IMR-90 (cell line): Measurements from ENCODE around the gene FAM120A. TPM values are rescaled to one million over a fixed set of nuclear protein-coding genes. Genes with fewer than 3 reads are reported as not detected.

Experiments used
- ATAC-seq: fragments of 200-7000 bp; cut with Tn5 transposase; 2 replicates; pipeline ENCODE4 v1.9.1; 2020; ENCODE audit warnings: low read depth, mild to moderate bottlenecking, moderate library complexity
- BruUV-seq: library from RNA; stranded (reverse); fragments of 400-500 nt; replicated peaks from 2 replicates; lab custom pipeline; 2021; lab: Mats Ljungman, UMichigan
- CTCF ChIA-PET: fragments of 300-600 bp; formaldehyde crosslinking; extraction: SDS; loops from one replicate; lab custom pipeline; 2021; ENCODE audit warnings: antibody characterized with exemption; lab: Yijun Ruan, JAX
- POLR2A ChIA-PET: fragments of 300-600 bp; sonication (Branson Sonifier 250); formaldehyde crosslinking; loops from one replicate; lab custom pipeline; 2022; ENCODE audit warnings: antibody characterized with exemption; ENCODE audit not compliant: unreplicated experiment; lab: Charles Lee
- DNase-seq: peaks from one replicate; pipeline ENCODE4 v3.0.0; 2013
- H2AFZ ChIP-seq: replicated peaks from 2 replicates; pipeline ENCODE3; 2013; ENCODE audit warnings: low read length, mild to moderate bottlenecking; ENCODE audit not compliant: poor library complexity
- H2AK5ac ChIP-seq: 2 replicates; pipeline ENCODE4 v1.6.1; 2013; ENCODE audit warnings: low read depth, low read length, inconsistent platforms
- H2AK9ac ChIP-seq: replicated peaks from 2 replicates; pipeline ENCODE3; 2013; ENCODE audit warnings: mild to moderate bottlenecking, low read depth, low read length, moderate library complexity; ENCODE audit not compliant: poor library complexity
- H2BK120ac ChIP-seq: 2 replicates; pipeline ENCODE4 v1.6.1; 2013; ENCODE audit warnings: low read depth, low read length, inconsistent platforms
- H2BK15ac ChIP-seq: 3 replicates; pipeline ENCODE4 v1.6.1; 2013; ENCODE audit warnings: low read depth, low read length, inconsistent platforms
- H2BK20ac ChIP-seq: 2 replicates; pipeline ENCODE4 v1.6.1; 2013; ENCODE audit warnings: low read depth, mild to moderate bottlenecking, inconsistent platforms, low read length, moderate library complexity
- H2BK5ac ChIP-seq: 2 replicates; pipeline ENCODE4 v1.6.1; 2013; ENCODE audit warnings: mild to moderate bottlenecking, low read depth, low read length, inconsistent platforms; ENCODE audit not compliant: poor library complexity, severe bottlenecking
- H3K14ac ChIP-seq: replicated peaks from 2 replicates; pipeline ENCODE4 v1.6.1; 2013; ENCODE audit warnings: low read depth, low read length, inconsistent platforms
- H3K18ac ChIP-seq: 2 replicates; pipeline ENCODE4 v1.6.1; 2013; ENCODE audit warnings: low read depth, low read length, control low read depth
- H3K23ac ChIP-seq: 2 replicates; pipeline ENCODE4 v1.6.1; 2013; ENCODE audit warnings: low read depth, low read length, inconsistent platforms
- H3K27ac ChIP-seq: 2 replicates; pipeline ENCODE4 v1.5.1; 2013; ENCODE audit warnings: mild to moderate bottlenecking, control low read depth, low read length; ENCODE audit not compliant: insufficient read depth
- H3K27me3 ChIP-seq: 2 replicates; pipeline ENCODE4 v1.6.1; 2013; ENCODE audit warnings: low read length; ENCODE audit not compliant: control insufficient read depth, insufficient read depth
- H3K36me3 ChIP-seq: 2 replicates; pipeline ENCODE4 v1.6.1; 2013; ENCODE audit warnings: low read length, mixed read lengths; ENCODE audit not compliant: control insufficient read depth, insufficient read depth
- H3K4ac ChIP-seq: 2 replicates; pipeline ENCODE4 v1.6.1; 2013; ENCODE audit warnings: low read depth, low read length, inconsistent platforms
- H3K4me1 ChIP-seq: 2 replicates; pipeline ENCODE4 v1.6.1; 2013; ENCODE audit warnings: low read length, mixed read lengths; ENCODE audit not compliant: control insufficient read depth, insufficient read depth
- H3K4me2 ChIP-seq: 2 replicates; pipeline ENCODE4 v1.6.1; 2013; ENCODE audit warnings: low read depth, mild to moderate bottlenecking, control low read depth, low read length, moderate library complexity
- H3K4me3 ChIP-seq: 2 replicates; pipeline ENCODE4 v1.5.1; 2013; ENCODE audit warnings: low read depth, mild to moderate bottlenecking, control low read depth, low read length, moderate library complexity; ENCODE audit not compliant: insufficient read depth
- H3K56ac ChIP-seq: 2 replicates; pipeline ENCODE4 v1.6.1; 2013; ENCODE audit warnings: low read length, inconsistent platforms; ENCODE audit not compliant: insufficient read depth; ENCODE audit errors: extremely low read depth
- H3K79me1 ChIP-seq, 2 experiments: 2 replicates each; pipeline ENCODE4 v1.6.1; 2013; ENCODE audit warnings: low read length in 2 of 2, inconsistent platforms in 1 of 2, low read depth in 1 of 2
- H3K9ac ChIP-seq: 2 replicates; pipeline ENCODE4 v1.6.1; 2013; ENCODE audit warnings: low read depth, low read length, control low read depth
- H3K9me1 ChIP-seq: 2 replicates; pipeline ENCODE4 v1.6.1; 2013; ENCODE audit warnings: low read length, inconsistent platforms; ENCODE audit not compliant: insufficient read depth
- H3K9me3 ChIP-seq: 2 replicates; pipeline ENCODE4 v1.6.1; 2013; ENCODE audit warnings: low read length; ENCODE audit not compliant: control insufficient read depth, insufficient read depth
- H4K20me1 ChIP-seq: 2 replicates; pipeline ENCODE4 v1.6.1; 2013; ENCODE audit warnings: low read length, inconsistent platforms; ENCODE audit not compliant: insufficient read depth
- H4K5ac ChIP-seq: 2 replicates; pipeline ENCODE4 v1.6.1; 2013; ENCODE audit warnings: mild to moderate bottlenecking, low read depth, low read length, control low read depth
- H4K8ac ChIP-seq, 2 experiments: 2 replicates each; pipeline ENCODE4 v1.6.1; 2013; ENCODE audit warnings: low read depth in 2 of 2, low read length in 2 of 2, control low read depth in 1 of 2, inconsistent platforms in 1 of 2
- H4K91ac ChIP-seq: 2 replicates; pipeline ENCODE4 v1.6.1; 2013; ENCODE audit warnings: low read depth, low read length, inconsistent platforms; ENCODE audit not compliant: insufficient read depth
- BHLHE40 ChIP-seq: fragments of 150-350 bp; IDR thresholded peaks from 2 replicates; pipeline ENCODE4 v1.6.1; 2016; ENCODE audit warnings: mild to moderate bottlenecking, low read depth, low read length
- CEBPB ChIP-seq: IDR thresholded peaks from 2 replicates; pipeline ENCODE4 v1.6.1; 2012; ENCODE audit warnings: low read depth, low read length, improper control_type of control experiment
- CHD1 ChIP-seq: IDR thresholded peaks from 2 replicates; pipeline ENCODE4 v1.6.1; 2012; ENCODE audit warnings: low read depth, low read length, improper control_type of control experiment
- FOS ChIP-seq: fragments of 150-350 bp; IDR thresholded peaks from 2 replicates; pipeline ENCODE4 v1.6.1; 2016; ENCODE audit warnings: low read depth, low read length
- MAFK ChIP-seq: IDR thresholded peaks from 2 replicates; pipeline ENCODE4 v1.6.1; 2012; ENCODE audit warnings: low read depth, low read length, improper control_type of control experiment
- MAZ ChIP-seq: IDR thresholded peaks from 2 replicates; pipeline ENCODE4 v1.6.1; 2012; ENCODE audit warnings: low read depth, mild to moderate bottlenecking, low read length, improper control_type of control experiment, moderate library complexity, borderline replicate concordance
- MXI1 ChIP-seq: IDR thresholded peaks from 2 replicates; pipeline ENCODE4 v1.6.1; 2012; ENCODE audit warnings: low read depth, mild to moderate bottlenecking, low read length, moderate library complexity, borderline replicate concordance
- NFE2L2 ChIP-seq: fragments of 150-350 bp; IDR thresholded peaks from 2 replicates; pipeline ENCODE4 v1.6.1; 2016; ENCODE audit warnings: low read depth, mild to moderate bottlenecking, low read length
- POLR2A ChIP-seq: IDR thresholded peaks from 2 replicates; pipeline ENCODE4 v1.6.1; 2012; ENCODE audit warnings: mild to moderate bottlenecking, low read depth, low read length
- RAD21 ChIP-seq: IDR thresholded peaks from 2 replicates; pipeline ENCODE4 v1.6.1; 2012; ENCODE audit warnings: low read length, improper control_type of control experiment
- RCOR1 ChIP-seq: IDR thresholded peaks from 2 replicates; pipeline ENCODE4 v1.6.1; 2012; ENCODE audit warnings: mild to moderate bottlenecking, low read length, improper control_type of control experiment; ENCODE audit not compliant: insufficient replicate concordance
- RFX5 ChIP-seq: IDR thresholded peaks from 2 replicates; pipeline ENCODE4 v1.8.0; 2012; ENCODE audit warnings: low read depth, mild to moderate bottlenecking, low read length, moderate library complexity
- SMC3 ChIP-seq: fragments of 150-350 bp; IDR thresholded peaks from 2 replicates; pipeline ENCODE4 v1.6.1; 2016; ENCODE audit warnings: low read depth, mild to moderate bottlenecking, antibody characterized with exemption, low read length, moderate library complexity
- WGBS, 2 experiments: methylation state at CpG; one replicate each; pipeline versions ENCODE4 v1.1.5 to v1.1.7; 2013; ENCODE audit warnings: missing lambda C conversion rate in 2 of 2; ENCODE audit not compliant: insufficient read length in 1 of 2; ENCODE audit errors: extremely low coverage in 2 of 2; 5-methylcytosine and 5-hydroxymethylcytosine counted together
- dilution Hi-C: fragments of 300-500 bp; cut with HindIII; formaldehyde crosslinking; loops from one replicate; pipeline ENCODE4 v1.14.3; 2018; ENCODE audit warnings: low sequenced_read_pairs; ENCODE audit not compliant: unreplicated experiment
- in situ Hi-C: fragments of 300-500 bp; cut with MboI; formaldehyde crosslinking; loops from 3 replicates; pipeline ENCODE4 v1.14.3; 2019; ENCODE audit warnings: low sequenced_read_pairs, inconsistent platforms, mixed read lengths
- intact Hi-C: fragments of 100-400 bp; cut with micrococcal nuclease; formaldehyde crosslinking; loops from 2 replicates; pipeline ENCODE4 v1.10.0; 2022
- polyA plus RNA-seq, 3 experiments: library from polyadenylated mRNA; depleted of rRNA; stranded (reverse); fragments of >200 nt; gene quantifications; 2 replicates each; pipeline ENCODE4 v1.2.3, GENCODE V29; 2012; ENCODE audit warnings: low replicate concordance in 1 of 3
- total RNA-seq: library from RNA; depleted of rRNA; stranded (reverse); fragments of >200 nt; gene quantifications from 2 replicates; pipeline ENCODE4 v1.2.3, GENCODE V29; 2012
- TF ChIP-seq, protein P1 (sequence below): conservative IDR thresholded peaks from 2 replicates; pipeline ENCODE4 v1.5.1; 2012; ENCODE audit warnings: mild to moderate bottlenecking, low read depth, low read length, improper control_type of control experiment
- TF ChIP-seq, protein P2 (sequence below): fragments of 150-350 bp; IDR thresholded peaks from 2 replicates; pipeline ENCODE4 v1.6.1; 2017; ENCODE audit warnings: mild to moderate bottlenecking, antibody characterized with exemption, low read length, low read depth
- TF ChIP-seq, protein P3 (sequence below): fragments of 150-350 bp; IDR thresholded peaks from 2 replicates; pipeline ENCODE4 v1.6.1; 2016; ENCODE audit warnings: low read depth, mild to moderate bottlenecking, low read length, moderate library complexity, borderline replicate concordance

The FAM120A gene
- total and polyA plus RNA-seq, 2 of the 4 experiments (the other 2 are of a cell fraction): 61.6 to 75.1 TPM

DNA sequence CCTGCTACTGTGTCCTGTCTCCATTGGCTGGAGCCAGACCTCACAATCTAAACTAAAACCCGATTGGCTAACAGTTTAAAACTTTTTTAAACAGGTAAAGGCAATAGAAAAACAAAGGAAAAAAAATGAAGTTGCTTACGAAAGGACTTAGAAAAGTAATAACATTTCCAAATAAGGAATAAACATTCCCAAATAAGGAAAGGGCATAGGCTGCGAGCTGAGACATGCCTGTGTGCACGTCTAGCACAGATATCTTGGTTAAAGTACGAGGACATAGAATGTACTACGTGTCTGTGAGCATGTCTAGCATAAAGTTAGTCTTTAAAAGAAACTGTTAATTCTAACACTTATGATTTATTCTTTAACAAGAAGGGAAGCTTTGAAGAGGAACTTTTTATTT, 15.3 kb upstream of the FAM120A start:
- Histone ChIP-seq H3K9ac (no peak overlapping the region), H3K79me1 (no peaks in the 10 kb centered on the region), H2BK20ac (no peak overlapping the region), H4K91ac (no peak overlapping the region), H3K4me3 (no peak overlapping the region), H4K5ac (no peak overlapping the region), H3K23ac (no peak overlapping the region), H3K4me2 (no peak overlapping the region), H3K36me3 (0 out of 2 replicates have a peak, but pooled peaks cover 1% of the 10 kb centered on the region), H2AFZ (no peak overlapping the region), H3K18ac (no peak overlapping the region), H3K9me1 (no peaks in the 10 kb centered on the region), H4K8ac (no peak overlapping the region), H3K9me3 (no peaks in the 10 kb centered on the region), H3K4me1 (no peaks in the 10 kb centered on the region), H3K27ac (no peak overlapping the region), H2BK15ac (no peak overlapping the region), H3K14ac (no peak overlapping the region), H3K4ac (no peak overlapping the region), H2BK5ac (no peak overlapping the region), H3K27me3 (no peaks in the 10 kb centered on the region), H3K56ac (no peak overlapping the region), H4K20me1 (no peaks in the 10 kb centered on the region), H2AK9ac (no peak overlapping the region), H2BK120ac (no peak overlapping the region), H2AK5ac (no peak overlapping the region)
- CTCF ChIA-PET: interaction anchor here (0.6 kb wide), 1 partner anchor 15 kb away, joined by 3 read pairs; no protein-coding TSS in a partner anchor
- intact Hi-C loops (no loop called here), dilution Hi-C loops (no loop called here), in situ Hi-C loops (no loop called here)
- TF ChIP-seq CEBPB (no peak), NFE2L2 (no peak), RFX5 (no peak), RCOR1 (no peak), SMC3 (no peak), MAFK (no peak), MAZ (no peak), FOS (no peak), MXI1 (no peak), BHLHE40 (no peak), POLR2A (no peak), CHD1 (no peak), RAD21 (no peak)
- TF ChIP-seq, protein P1, sequence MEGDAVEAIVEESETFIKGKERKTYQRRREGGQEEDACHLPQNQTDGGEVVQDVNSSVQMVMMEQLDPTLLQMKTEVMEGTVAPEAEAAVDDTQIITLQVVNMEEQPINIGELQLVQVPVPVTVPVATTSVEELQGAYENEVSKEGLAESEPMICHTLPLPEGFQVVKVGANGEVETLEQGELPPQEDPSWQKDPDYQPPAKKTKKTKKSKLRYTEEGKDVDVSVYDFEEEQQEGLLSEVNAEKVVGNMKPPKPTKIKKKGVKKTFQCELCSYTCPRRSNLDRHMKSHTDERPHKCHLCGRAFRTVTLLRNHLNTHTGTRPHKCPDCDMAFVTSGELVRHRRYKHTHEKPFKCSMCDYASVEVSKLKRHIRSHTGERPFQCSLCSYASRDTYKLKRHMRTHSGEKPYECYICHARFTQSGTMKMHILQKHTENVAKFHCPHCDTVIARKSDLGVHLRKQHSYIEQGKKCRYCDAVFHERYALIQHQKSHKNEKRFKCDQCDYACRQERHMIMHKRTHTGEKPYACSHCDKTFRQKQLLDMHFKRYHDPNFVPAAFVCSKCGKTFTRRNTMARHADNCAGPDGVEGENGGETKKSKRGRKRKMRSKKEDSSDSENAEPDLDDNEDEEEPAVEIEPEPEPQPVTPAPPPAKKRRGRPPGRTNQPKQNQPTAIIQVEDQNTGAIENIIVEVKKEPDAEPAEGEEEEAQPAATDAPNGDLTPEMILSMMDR: no peak
- TF ChIP-seq, protein P2, sequence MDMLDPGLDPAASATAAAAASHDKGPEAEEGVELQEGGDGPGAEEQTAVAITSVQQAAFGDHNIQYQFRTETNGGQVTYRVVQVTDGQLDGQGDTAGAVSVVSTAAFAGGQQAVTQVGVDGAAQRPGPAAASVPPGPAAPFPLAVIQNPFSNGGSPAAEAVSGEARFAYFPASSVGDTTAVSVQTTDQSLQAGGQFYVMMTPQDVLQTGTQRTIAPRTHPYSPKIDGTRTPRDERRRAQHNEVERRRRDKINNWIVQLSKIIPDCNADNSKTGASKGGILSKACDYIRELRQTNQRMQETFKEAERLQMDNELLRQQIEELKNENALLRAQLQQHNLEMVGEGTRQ: no peak
- TF ChIP-seq, protein P3, sequence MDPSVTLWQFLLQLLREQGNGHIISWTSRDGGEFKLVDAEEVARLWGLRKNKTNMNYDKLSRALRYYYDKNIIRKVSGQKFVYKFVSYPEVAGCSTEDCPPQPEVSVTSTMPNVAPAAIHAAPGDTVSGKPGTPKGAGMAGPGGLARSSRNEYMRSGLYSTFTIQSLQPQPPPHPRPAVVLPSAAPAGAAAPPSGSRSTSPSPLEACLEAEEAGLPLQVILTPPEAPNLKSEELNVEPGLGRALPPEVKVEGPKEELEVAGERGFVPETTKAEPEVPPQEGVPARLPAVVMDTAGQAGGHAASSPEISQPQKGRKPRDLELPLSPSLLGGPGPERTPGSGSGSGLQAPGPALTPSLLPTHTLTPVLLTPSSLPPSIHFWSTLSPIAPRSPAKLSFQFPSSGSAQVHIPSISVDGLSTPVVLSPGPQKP: no peak
- no CpG with 5 or more reads among the region's 6 CpGs for WGBS, 2 experiments
- DNase-seq: no peak
- no peak for ATAC-seq
- POLR2A ChIA-PET: no interaction called here
- BruUV-seq: no TSS peak
